ENCODE results near the gene UQCR10. TPM values are rescaled to one million over a fixed set of nuclear protein-coding genes. Genes with fewer than 3 reads are reported as not detected.

The UQCR10 gene
- total RNA-seq, 4 donors from 2014 or later = 119 to 261 (median 179) TPM

DNA sequence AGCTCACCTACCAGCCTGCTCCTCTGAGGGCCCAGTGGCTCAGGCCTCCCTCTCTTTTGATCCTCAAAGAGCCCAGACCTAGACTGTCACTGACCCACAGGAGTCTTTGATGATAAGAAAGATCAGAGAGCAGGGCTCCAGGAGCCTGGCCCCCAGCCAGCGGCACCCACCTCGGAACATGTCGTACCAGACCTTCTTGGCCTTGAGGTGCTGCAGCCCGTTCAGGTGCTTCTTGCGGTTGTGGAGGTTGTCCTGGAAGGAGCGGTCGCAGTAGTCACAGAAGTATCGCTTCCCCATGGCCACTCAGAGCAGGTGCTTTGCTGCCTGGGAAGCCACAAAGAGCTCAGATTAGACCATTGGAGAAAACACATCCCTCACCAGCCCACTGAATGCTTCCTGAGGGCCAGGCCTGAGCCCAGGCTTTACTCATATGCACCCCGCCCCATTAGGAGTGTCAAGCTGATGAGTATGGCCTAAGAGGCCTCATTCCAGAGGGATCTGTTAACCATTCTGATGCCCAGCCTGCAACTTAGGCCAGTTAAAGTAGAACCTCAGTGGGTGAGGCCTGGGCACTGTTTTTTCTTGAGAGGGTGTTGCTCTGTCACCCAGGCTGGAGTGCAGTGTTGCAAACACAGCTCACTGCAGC is 18.8 kb upstream of the UQCR10 start:
- Histone ChIP-seq H3K27me3 (no peaks in the 10 kb centered on the region), H3K9me3 (no peaks in the 10 kb centered on the region), H3K36me3 (peaks cover 0 to 10% of the 10 kb centered on the region in 2 donors), H3K27ac (no peak overlapping the region), H3K4me3 (no peak overlapping the region), H3K4me1 (peaks cover 10 to 16% of the 10 kb centered on the region in 2 donors)
- ATAC-seq = no peak
- TF ChIP-seq, protein P1, sequence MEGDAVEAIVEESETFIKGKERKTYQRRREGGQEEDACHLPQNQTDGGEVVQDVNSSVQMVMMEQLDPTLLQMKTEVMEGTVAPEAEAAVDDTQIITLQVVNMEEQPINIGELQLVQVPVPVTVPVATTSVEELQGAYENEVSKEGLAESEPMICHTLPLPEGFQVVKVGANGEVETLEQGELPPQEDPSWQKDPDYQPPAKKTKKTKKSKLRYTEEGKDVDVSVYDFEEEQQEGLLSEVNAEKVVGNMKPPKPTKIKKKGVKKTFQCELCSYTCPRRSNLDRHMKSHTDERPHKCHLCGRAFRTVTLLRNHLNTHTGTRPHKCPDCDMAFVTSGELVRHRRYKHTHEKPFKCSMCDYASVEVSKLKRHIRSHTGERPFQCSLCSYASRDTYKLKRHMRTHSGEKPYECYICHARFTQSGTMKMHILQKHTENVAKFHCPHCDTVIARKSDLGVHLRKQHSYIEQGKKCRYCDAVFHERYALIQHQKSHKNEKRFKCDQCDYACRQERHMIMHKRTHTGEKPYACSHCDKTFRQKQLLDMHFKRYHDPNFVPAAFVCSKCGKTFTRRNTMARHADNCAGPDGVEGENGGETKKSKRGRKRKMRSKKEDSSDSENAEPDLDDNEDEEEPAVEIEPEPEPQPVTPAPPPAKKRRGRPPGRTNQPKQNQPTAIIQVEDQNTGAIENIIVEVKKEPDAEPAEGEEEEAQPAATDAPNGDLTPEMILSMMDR (IDR thresholded peaks at IDR 0.05 in 4 of 5, conservative IDR thresholded peaks at IDR 0.05 in 1 of 5) = no peak
- no peak for TF ChIP-seq POLR2A (IDR thresholded peaks at IDR 0.05)
- in situ Hi-C loops (cut with MboI; ENCODE audit: low sequenced_read_pairs in 4 of 4) = no loop called here
- DNase-seq = no peak
- intact Hi-C loops (cut with DNase I; ENCODE audit: low total_unique reads) = no loop called here

DNA sequence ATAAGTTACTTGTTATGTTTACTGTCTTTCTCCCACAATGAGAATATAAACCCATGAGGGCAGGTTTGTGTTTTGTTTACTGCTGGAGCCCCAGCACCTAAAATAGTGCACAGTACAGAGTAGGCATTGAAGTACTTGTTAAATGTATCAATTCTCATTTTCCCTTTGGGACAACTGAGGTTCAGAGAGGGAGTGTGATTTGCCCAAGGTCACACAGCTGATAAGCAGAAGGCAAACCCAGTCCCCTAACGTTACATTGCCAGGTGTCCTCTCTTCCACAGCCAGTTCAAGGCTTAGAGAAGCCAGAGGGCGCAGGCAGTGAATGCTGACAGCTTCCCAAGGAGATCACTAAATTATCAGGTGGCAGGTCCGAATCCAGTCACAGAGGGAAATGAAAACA is 17.1 kb upstream of the UQCR10 start:
- in situ Hi-C loops (cut with MboI; ENCODE audit: low sequenced_read_pairs in 4 of 4) = no loop called here
- TF ChIP-seq, protein P1 (IDR thresholded peaks at IDR 0.05 in 4 of 5, conservative IDR thresholded peaks at IDR 0.05 in 1 of 5) = no peak
- no peak for TF ChIP-seq POLR2A (IDR thresholded peaks at IDR 0.05)

DNA sequence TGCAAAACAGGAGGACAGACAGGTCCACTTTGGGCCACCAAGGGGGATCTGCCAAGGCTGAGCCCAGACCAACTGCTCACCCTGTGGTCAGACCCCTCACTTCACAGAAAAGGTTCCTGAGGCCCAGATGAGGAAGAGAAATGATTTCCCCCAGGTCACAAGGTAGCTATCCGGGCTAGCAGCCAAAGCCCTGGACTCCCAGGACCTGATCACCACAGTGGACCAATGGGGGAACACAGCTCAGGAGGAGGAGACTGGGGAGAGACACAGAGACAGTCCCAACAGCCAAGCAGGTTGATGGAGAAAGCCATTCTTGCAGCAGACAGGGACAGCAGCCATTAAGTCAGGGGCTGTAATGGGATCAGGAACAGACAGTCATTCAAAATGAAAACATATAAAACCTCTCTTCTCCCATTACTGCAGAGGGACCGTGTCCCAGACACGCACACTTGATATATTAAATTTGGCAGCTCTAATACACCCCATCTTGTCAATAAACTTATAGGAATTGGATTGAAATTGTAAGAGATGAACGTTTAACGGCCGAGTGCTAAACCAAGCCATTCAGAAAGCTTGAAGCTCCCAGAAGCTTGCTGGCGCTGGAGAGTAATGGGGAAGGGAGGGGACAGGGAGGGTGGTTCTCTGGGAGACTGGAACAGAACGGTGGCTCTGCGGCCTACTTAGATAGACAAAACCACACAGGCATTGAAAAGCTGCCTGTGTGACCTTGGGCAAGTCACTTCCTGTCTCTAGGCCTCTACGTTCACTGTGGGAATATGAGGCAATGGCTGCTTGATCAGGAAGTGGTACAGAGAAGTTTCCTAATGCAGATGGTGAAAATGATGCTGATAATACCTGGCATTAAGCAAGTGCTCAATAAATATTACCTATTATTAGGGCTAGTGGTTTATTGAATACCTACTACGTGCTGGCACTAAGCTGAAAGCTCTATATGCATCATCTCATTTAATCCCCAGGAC is 16.3 kb upstream of the UQCR10 start:
- Histone ChIP-seq H3K36me3 (peaks cover 0 to 10% of the 10 kb centered on the region in 2 donors), H3K27me3 (no peaks in the 10 kb centered on the region), H3K9me3 (no peaks in the 10 kb centered on the region), H3K4me1 (peaks cover 16 to 22% of the 10 kb centered on the region in 2 donors), H3K4me3 (no peak overlapping the region), H3K27ac (peak overlapping the region in 1 of 4 donors; percentile 8)
- no peak for ATAC-seq
- DNase-seq = no peak
- intact Hi-C loops (cut with DNase I; ENCODE audit: low total_unique reads) = no loop called here
- in situ Hi-C loops (cut with MboI; ENCODE audit: low sequenced_read_pairs in 4 of 4) = no loop called here
- TF ChIP-seq, protein P1 (IDR thresholded peaks at IDR 0.05 in 4 of 5, conservative IDR thresholded peaks at IDR 0.05 in 1 of 5) = no peak
- TF ChIP-seq POLR2A (IDR thresholded peaks at IDR 0.05) = no peak

More for the DNA sequence above, 17.1 kb upstream of the UQCR10 start:
- no peaks in the 10 kb centered on the region for H3K9me3 ChIP-seq
- H3K4me3 ChIP-seq = no peak overlapping the region
- peaks cover 0 to 10% of the 10 kb centered on the region in 2 donors for H3K36me3 ChIP-seq
- DNase-seq (no peak), ATAC-seq (no peak)
- intact Hi-C loops (cut with DNase I; ENCODE audit: low total_unique reads) = no loop called here
- H3K27me3 ChIP-seq = no peaks in the 10 kb centered on the region
- peaks cover 15 to 19% of the 10 kb centered on the region in 2 donors for H3K4me1 ChIP-seq
- no peak overlapping the region for H3K27ac ChIP-seq

DNA sequence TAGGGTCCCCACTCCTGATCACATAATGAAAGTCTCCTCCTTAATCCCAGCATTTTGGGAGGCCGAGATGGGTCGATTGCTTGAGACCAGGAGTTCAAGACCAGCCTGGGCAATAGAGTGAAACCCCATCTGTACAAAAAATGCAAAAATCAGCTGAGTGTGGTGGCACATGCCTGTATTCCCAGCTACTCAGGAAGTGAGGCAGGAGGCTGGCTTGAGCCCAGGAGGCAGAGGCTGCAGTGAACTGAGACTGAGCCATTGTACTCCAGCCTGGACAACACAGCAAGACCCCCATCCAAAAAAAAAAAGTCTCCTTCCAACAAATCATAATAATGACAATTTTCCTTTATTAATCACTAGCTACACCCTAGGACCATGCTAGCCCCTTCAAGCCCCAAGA is 15.5 kb upstream of the UQCR10 start:
- no peak for TF ChIP-seq POLR2A (IDR thresholded peaks at IDR 0.05)
- TF ChIP-seq, protein P1 (IDR thresholded peaks at IDR 0.05 in 4 of 5, conservative IDR thresholded peaks at IDR 0.05 in 1 of 5) = no peak
- Histone ChIP-seq H3K4me1 (peaks cover 24 to 27% of the 10 kb centered on the region in 2 donors), H3K4me3 (no peak overlapping the region), H3K9me3 (no peaks in the 10 kb centered on the region), H3K36me3 (peaks cover 0 to 10% of the 10 kb centered on the region in 2 donors), H3K27me3 (no peaks in the 10 kb centered on the region), H3K27ac (peak overlapping the region in 1 of 4 donors; percentile 8)
- in situ Hi-C loops (cut with MboI; ENCODE audit: low sequenced_read_pairs in 4 of 4) (no loop called here), intact Hi-C loops (cut with DNase I; ENCODE audit: low total_unique reads) (no loop called here)
- DNase-seq (no peak), ATAC-seq (no peak)

Data from gastrocnemius medialis (tissue), 4 donors.